Hepatocyte (in vitro differentiated cells): ENCODE results near the gene PHLDA2. TPM values are rescaled to one million over a fixed set of nuclear protein-coding genes. Genes with fewer than 3 reads are reported as not detected.

Source experiments
- DNase-seq: peaks from one replicate; pipeline ENCODE4 v3.0.0-alpha.2; 2016; ENCODE audit warnings: low spot score
- H2AFZ ChIP-seq: fragments of 200-600 bp; sonication (generic); 2 replicates; pipeline ENCODE4 v1.6.0; 2016; ENCODE audit warnings: antibody characterized with exemption, mild to moderate bottlenecking
- H3K27ac ChIP-seq: fragments of 200-600 bp; sonication (generic); 2 replicates; pipeline ENCODE4 v1.5.1; 2016; ENCODE audit warnings: mild to moderate bottlenecking
- H3K27me3 ChIP-seq: fragments of 200-600 bp; sonication (generic); 2 replicates; pipeline ENCODE4 v1.6.1; 2016
- H3K36me3 ChIP-seq: fragments of 200-600 bp; sonication (generic); replicated peaks from 2 replicates; pipeline ENCODE4 v1.5.1; 2016; ENCODE audit warnings: low read depth; ENCODE audit not compliant: insufficient read depth
- H3K4me1 ChIP-seq: fragments of 200-600 bp; sonication (generic); 2 replicates; pipeline ENCODE4 v1.5.1; 2016; ENCODE audit warnings: mild to moderate bottlenecking, moderate library complexity; ENCODE audit not compliant: insufficient read depth
- H3K4me2 ChIP-seq: fragments of 200-600 bp; sonication (generic); 2 replicates; pipeline ENCODE4 v1.6.0; 2016
- H3K4me3 ChIP-seq: fragments of 200-600 bp; sonication (generic); 2 replicates; pipeline ENCODE4 v1.5.1; 2016; ENCODE audit warnings: mild to moderate bottlenecking
- H3K79me2 ChIP-seq: fragments of 200-600 bp; sonication (generic); 2 replicates; pipeline ENCODE4 v1.6.0; 2017; ENCODE audit warnings: mild to moderate bottlenecking
- H3K9me2 ChIP-seq: fragments of 200-600 bp; sonication (generic); replicated peaks from 2 replicates; pipeline ENCODE4 v1.6.0; 2017; ENCODE audit warnings: mild to moderate bottlenecking; ENCODE audit not compliant: insufficient read depth
- H3K9me3 ChIP-seq: fragments of 200-600 bp; sonication (generic); 2 replicates; pipeline ENCODE4 v1.5.1; 2016; ENCODE audit warnings: low read depth, mild to moderate bottlenecking
- H4K20me1 ChIP-seq: fragments of 200-600 bp; sonication (generic); 2 replicates; pipeline ENCODE4 v1.6.0; 2016; ENCODE audit warnings: mild to moderate bottlenecking; ENCODE audit not compliant: insufficient read depth, poor library complexity, severe bottlenecking
- EZH2 ChIP-seq: fragments of 200-600 bp; sonication (generic); IDR thresholded peaks from 2 replicates; pipeline ENCODE4 v1.6.1; 2016; ENCODE audit warnings: antibody characterized with exemption, mild to moderate bottlenecking, borderline replicate concordance
- EZH2phosphoT487 ChIP-seq: fragments of 200-600 bp; sonication (generic); IDR thresholded peaks from one replicate; pipeline ENCODE4 v1.6.1; 2018; ENCODE audit warnings: antibody characterized with exemption, mild to moderate bottlenecking, low read depth, moderate library complexity; ENCODE audit not compliant: unreplicated experiment, severe bottlenecking
- WGBS: methylation state at CpG from one replicate; pipeline ENCODE4 v1.1.6; 2016; ENCODE audit warnings: low lambda C conversion rate; ENCODE audit errors: missing lambda C conversion rate; 5-methylcytosine and 5-hydroxymethylcytosine counted together
- polyA plus RNA-seq: library from polyadenylated mRNA; unstranded; fragments of >200 nt; fragmentation: Nextera tagmentation; extraction: Ambion mirVana; gene quantifications from 2 replicates; pipeline ENCODE4 v1.2.1, GENCODE V29; 2016
- total RNA-seq: library from RNA; depleted of rRNA; stranded (reverse); fragments of >200 nt; gene quantifications from 2 replicates; pipeline ENCODE4 v1.2.3, GENCODE V29; 2014
- TF ChIP-seq, protein P1 (sequence below): fragments of 200-600 bp; sonication (generic); IDR thresholded peaks from 2 replicates; pipeline ENCODE4 v1.5.1; 2016; ENCODE audit warnings: antibody characterized with exemption, mild to moderate bottlenecking; ENCODE audit not compliant: poor library complexity

PHLDA2 gene
- total and polyA plus RNA-seq, 2 experiments from 2014 or later, result 7.1 to 62.4 TPM

DNA sequence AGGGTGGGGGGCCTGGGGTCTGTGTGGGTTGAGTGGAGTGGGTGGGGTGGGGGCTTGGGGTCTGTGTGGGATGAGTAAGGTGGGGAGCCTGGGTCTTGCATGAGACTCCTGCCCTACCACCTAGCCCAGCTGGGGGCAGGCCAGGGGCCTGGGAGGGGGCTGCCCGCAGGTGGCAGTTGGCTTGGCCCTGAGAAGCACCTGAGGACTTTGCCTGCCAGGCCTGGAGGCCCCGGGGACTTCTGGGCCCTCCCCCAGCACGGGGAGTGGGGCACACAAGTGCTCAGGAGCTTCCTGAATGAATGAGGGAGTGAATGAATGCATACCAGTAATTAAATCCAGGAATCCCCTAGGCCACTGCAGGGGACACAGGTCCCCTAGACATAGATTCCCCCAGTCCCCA lies 6.6 kb downstream of the PHLDA2 start:
- TF ChIP-seq EZH2, result no peak
- TF ChIP-seq EZH2phosphoT487, result no peak
- TF ChIP-seq, protein P1, sequence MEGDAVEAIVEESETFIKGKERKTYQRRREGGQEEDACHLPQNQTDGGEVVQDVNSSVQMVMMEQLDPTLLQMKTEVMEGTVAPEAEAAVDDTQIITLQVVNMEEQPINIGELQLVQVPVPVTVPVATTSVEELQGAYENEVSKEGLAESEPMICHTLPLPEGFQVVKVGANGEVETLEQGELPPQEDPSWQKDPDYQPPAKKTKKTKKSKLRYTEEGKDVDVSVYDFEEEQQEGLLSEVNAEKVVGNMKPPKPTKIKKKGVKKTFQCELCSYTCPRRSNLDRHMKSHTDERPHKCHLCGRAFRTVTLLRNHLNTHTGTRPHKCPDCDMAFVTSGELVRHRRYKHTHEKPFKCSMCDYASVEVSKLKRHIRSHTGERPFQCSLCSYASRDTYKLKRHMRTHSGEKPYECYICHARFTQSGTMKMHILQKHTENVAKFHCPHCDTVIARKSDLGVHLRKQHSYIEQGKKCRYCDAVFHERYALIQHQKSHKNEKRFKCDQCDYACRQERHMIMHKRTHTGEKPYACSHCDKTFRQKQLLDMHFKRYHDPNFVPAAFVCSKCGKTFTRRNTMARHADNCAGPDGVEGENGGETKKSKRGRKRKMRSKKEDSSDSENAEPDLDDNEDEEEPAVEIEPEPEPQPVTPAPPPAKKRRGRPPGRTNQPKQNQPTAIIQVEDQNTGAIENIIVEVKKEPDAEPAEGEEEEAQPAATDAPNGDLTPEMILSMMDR, result no peak
- no peaks in the 10 kb centered on the region for H4K20me1 ChIP-seq
- H3K9me3 ChIP-seq, result no peaks in the 10 kb centered on the region
- no peak overlapping the region for H2AFZ ChIP-seq
- H3K4me1 ChIP-seq, result no peaks in the 10 kb centered on the region
- H3K27me3 ChIP-seq, result peaks cover 9% of the 10 kb centered on the region
- H3K27ac ChIP-seq, result no peak overlapping the region
- WGBS, result 88% methylated on average over 2 of the region's 3 CpGs
- H3K4me3 ChIP-seq, result no peak overlapping the region
- H3K36me3 ChIP-seq, result no peaks in the 10 kb centered on the region
- no peaks in the 10 kb centered on the region for H3K9me2 ChIP-seq
- no peak overlapping the region for H3K4me2 ChIP-seq
- DNase-seq, result no peak
- no peaks in the 10 kb centered on the region for H3K79me2 ChIP-seq

DNA sequence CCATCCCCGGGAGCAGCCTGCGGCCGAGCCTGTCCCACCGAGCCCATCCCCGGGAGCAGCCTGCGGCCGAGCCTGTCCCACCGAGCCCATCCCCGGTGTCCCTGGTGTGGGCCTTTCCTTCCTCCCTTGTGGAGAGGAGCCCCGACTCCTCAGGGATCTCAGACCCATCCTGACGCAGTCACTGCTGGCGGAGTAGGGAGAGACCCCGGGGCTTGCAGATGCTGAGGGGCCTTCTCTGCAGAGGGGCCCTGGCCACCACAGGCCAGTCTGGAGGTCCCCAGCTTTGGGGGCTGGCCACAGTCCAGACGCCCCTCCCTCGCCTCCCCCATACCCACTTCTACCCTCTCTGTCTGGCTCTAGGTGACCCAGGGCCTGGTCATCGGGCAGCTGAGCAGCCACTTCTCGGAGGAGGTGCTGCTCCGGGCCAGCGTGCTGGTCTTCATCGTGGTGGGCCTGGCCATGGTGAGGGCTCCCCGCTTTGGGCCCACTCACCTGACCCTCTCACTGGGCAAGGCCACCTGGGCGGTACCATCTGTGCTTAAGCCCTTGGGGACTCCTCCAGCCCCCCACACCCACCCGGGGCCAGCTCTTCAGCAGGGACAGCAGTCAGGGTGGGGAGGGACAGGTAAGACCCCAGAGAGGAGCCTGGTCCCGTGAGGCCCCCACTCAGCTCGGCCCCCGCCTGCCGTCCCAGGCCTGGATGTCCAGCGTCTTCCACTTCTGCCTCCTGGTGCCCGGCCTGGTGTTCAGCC lies 7.3 kb downstream of the PHLDA2 start:
- Histone ChIP-seq H2AFZ (no peak overlapping the region), H3K9me3 (no peaks in the 10 kb centered on the region), H3K27ac (no peak overlapping the region), H3K79me2 (no peaks in the 10 kb centered on the region), H3K4me3 (no peak overlapping the region), H3K27me3 (peaks cover 1% of the 10 kb centered on the region), H3K36me3 (no peaks in the 10 kb centered on the region), H4K20me1 (no peaks in the 10 kb centered on the region), H3K4me1 (no peaks in the 10 kb centered on the region), H3K4me2 (no peak overlapping the region), H3K9me2 (no peaks in the 10 kb centered on the region)
- TF ChIP-seq, protein P1, result no peak
- no peak for TF ChIP-seq EZH2
- no peak for TF ChIP-seq EZH2phosphoT487
- DNase-seq, result no peak
- WGBS, result 87% methylated on average over 13 of the region's 29 CpGs

DNA sequence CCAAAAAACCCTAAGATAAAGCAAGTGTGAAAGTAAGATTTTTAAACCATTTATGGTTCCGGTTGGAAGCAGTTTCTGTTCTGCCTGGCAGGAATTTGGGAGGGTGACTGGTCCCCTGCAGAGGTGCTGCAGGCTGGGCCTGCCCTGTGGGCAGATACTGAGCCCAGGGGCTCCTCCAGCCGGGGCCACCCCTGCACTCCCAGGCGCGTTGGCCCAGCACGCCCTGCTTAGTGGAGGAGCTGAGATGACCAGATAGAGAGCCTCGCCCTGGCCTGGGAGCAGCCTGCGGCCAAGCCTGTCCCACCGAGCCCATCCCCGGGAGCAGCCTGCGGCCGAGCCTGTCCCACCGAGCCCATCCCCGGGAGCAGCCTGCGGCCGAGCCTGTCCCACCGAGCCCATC lies 8.0 kb downstream of the PHLDA2 start:
- Histone ChIP-seq H3K4me2 (no peak overlapping the region), H3K79me2 (no peaks in the 10 kb centered on the region), H3K36me3 (no peaks in the 10 kb centered on the region), H2AFZ (no peak overlapping the region), H3K4me3 (no peak overlapping the region), H3K27ac (no peak overlapping the region), H3K9me2 (no peaks in the 10 kb centered on the region), H4K20me1 (no peaks in the 10 kb centered on the region), H3K4me1 (no peaks in the 10 kb centered on the region), H3K27me3 (no peaks in the 10 kb centered on the region), H3K9me3 (no peaks in the 10 kb centered on the region)
- WGBS, result 90% methylated on average over 6 of the region's 16 CpGs
- TF ChIP-seq EZH2, result no peak
- no peak for TF ChIP-seq EZH2phosphoT487
- TF ChIP-seq, protein P1, result no peak
- no peak for DNase-seq
